Measurements from ENCODE around the gene FPR3. TPM values are rescaled to one million over a fixed set of nuclear protein-coding genes. Genes with fewer than 3 reads are reported as not detected.

The FPR3 gene
- total and polyA plus RNA-seq, 9 of the 15 experiments (the other 6 are each of a cell fraction or from before 2014, with no cell fraction given): 0.08 to 0.51 (median 0.22) TPM; not detected in 1

DNA sequence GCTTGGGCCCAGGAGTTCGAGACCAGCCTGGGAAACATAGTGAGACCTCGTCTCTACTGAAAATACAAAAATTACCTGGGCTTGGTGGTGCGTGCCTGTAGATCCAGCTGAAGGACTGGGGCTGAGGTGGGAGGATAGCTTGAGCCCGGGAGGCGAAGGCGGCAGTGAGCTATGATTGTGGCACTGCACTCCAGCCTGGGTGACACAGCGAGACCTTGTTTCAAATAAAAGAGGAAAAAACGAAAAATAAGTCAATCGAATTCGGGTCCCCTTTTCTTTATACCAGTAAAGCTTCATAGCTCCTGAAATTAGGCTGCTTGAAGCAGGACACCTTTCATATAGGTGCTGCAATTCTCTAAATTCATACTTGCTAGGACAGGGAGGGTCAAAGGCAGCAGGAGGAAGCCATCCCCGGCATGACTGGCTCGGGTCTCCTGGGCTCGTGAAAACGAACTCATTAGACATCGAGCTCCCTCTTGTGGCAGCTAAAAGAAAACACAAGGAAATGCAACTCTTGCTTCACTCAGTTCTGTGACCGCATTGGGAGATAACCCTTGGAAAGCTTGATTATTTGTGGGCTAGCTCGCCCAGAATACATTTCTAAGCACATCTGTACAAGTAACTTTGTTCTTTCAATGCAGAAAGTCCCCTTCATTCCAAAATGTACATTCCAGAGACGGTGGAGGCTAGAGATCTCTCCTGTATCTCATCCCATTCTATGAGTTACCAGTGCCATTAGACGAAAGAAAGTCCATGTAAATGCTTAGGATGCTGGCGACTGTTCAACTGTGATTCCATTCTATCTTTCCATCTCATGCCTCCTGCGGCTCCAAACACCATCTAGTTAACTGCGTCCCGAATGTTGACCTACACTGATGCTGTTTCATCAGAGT lies 17.1 kb upstream of the FPR3 start (continued):
- TF ChIP-seq, protein P1, sequence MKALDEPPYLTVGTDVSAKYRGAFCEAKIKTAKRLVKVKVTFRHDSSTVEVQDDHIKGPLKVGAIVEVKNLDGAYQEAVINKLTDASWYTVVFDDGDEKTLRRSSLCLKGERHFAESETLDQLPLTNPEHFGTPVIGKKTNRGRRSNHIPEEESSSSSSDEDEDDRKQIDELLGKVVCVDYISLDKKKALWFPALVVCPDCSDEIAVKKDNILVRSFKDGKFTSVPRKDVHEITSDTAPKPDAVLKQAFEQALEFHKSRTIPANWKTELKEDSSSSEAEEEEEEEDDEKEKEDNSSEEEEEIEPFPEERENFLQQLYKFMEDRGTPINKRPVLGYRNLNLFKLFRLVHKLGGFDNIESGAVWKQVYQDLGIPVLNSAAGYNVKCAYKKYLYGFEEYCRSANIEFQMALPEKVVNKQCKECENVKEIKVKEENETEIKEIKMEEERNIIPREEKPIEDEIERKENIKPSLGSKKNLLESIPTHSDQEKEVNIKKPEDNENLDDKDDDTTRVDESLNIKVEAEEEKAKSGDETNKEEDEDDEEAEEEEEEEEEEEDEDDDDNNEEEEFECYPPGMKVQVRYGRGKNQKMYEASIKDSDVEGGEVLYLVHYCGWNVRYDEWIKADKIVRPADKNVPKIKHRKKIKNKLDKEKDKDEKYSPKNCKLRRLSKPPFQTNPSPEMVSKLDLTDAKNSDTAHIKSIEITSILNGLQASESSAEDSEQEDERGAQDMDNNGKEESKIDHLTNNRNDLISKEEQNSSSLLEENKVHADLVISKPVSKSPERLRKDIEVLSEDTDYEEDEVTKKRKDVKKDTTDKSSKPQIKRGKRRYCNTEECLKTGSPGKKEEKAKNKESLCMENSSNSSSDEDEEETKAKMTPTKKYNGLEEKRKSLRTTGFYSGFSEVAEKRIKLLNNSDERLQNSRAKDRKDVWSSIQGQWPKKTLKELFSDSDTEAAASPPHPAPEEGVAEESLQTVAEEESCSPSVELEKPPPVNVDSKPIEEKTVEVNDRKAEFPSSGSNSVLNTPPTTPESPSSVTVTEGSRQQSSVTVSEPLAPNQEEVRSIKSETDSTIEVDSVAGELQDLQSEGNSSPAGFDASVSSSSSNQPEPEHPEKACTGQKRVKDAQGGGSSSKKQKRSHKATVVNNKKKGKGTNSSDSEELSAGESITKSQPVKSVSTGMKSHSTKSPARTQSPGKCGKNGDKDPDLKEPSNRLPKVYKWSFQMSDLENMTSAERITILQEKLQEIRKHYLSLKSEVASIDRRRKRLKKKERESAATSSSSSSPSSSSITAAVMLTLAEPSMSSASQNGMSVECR (CRISPR knock-in tag; IDR thresholded peaks at IDR 0.05): no peak

DNA sequence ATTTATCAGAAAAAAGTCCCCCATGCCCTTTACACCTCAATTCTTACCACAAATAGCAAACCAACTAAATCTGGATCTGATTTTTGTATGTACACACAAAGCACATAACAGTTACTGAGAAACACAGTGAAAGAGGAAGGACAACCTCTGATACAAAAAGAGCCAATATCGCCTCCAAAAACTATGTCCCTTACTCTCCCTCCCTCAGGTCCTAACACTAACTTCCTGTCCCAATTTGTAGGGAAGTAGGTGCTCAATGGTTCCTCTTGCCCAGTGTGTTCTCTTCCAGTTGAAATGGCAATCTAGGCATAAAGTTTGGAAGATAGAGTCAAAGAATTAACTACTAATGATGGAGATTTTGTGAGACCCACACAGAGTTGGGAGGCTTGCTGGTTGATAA lies 15.8 kb upstream of the FPR3 start:
- H3K36me3 ChIP-seq (ENCODE audit: control insufficient read depth, insufficient read depth, low read length): no peaks in the 10 kb centered on the region
- H3K27me3 ChIP-seq (ENCODE audit: control insufficient read depth in 2 of 2, insufficient read depth in 2 of 2, low read length in 2 of 2): no peaks in the 10 kb centered on the region
- no peak for FAIRE-seq
- H3K79me2 ChIP-seq (ENCODE audit: control insufficient read depth, insufficient read depth, low read length): no peaks in the 10 kb centered on the region
- no peaks in the 10 kb centered on the region for H3K9me1 ChIP-seq (ENCODE audit: control insufficient read depth, insufficient read depth, low read length)
- no peak for ATAC-seq
- CTCF ChIA-PET (ENCODE audit: low intra/inter-chr PET ratio): no interaction called here
- no peak overlapping the region for H2AFZ ChIP-seq (ENCODE audit: low read depth, low read length)
- TF ChIP-seq SIX5 (IDR thresholded peaks at IDR 0.05; ENCODE audit: borderline replicate concordance in 1 of 2, insufficient read depth in 1 of 2, low read depth in 1 of 2, low read length in 2 of 2): no peak
- TF ChIP-seq, protein P2, sequence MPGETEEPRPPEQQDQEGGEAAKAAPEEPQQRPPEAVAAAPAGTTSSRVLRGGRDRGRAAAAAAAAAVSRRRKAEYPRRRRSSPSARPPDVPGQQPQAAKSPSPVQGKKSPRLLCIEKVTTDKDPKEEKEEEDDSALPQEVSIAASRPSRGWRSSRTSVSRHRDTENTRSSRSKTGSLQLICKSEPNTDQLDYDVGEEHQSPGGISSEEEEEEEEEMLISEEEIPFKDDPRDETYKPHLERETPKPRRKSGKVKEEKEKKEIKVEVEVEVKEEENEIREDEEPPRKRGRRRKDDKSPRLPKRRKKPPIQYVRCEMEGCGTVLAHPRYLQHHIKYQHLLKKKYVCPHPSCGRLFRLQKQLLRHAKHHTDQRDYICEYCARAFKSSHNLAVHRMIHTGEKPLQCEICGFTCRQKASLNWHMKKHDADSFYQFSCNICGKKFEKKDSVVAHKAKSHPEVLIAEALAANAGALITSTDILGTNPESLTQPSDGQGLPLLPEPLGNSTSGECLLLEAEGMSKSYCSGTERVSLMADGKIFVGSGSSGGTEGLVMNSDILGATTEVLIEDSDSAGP (CRISPR knock-in tag; IDR thresholded peaks at IDR 0.05): no peak
- intact Hi-C loops (cut with micrococcal nuclease) (loop anchor here (2.0 to 5.0 kb wide), 2 partner anchors 30 to 77 kb away; no protein-coding TSS in a partner anchor), in situ Hi-C loops (cut with MboI) (loop anchor here (5.0 kb wide), 1 partner anchor 67 kb away; no protein-coding TSS in a partner anchor)
- H3K9ac ChIP-seq (ENCODE audit: insufficient read depth in 1 of 2, low read depth in 2 of 2, low read length in 2 of 2): no peak overlapping the region
- no peak overlapping the region for H3K27ac ChIP-seq (ENCODE audit: extremely low read depth, low read depth, low read length)
- WGBS (ENCODE audit: insufficient coverage, low coverage, missing lambda C conversion rate): 73% methylated on average over 1 of the region's 1 CpG
- no TSS peak for BruUV-seq (replicated peaks)
- peaks cover 6 to 45% of the 10 kb centered on the region in 2 experiments; a peak in 4 of 5 replicates for H3K4me1 ChIP-seq (replicated peaks in 1 of 2; ENCODE audit: control insufficient read depth in 2 of 2, insufficient read depth in 2 of 2, low read length in 2 of 2)
- H3K4me3 ChIP-seq: no peak overlapping the region
- H3K4me2 ChIP-seq (ENCODE audit: insufficient read depth, low read length): no peak overlapping the region
- no peaks in the 10 kb centered on the region for H3K9me3 ChIP-seq (replicated peaks; ENCODE audit: control insufficient read depth, insufficient read depth, low read depth, low read length)
- POLR2A ChIA-PET: no interaction called here
- DNase-seq (ENCODE audit: extremely low read depth in 1 of 4, low spot score in 3 of 4): no peak
- H4K20me1 ChIP-seq (replicated peaks; ENCODE audit: control insufficient read depth, insufficient read depth, low read length): no peaks in the 10 kb centered on the region
